Prostate gland (tissue), 2 donors: ENCODE results near the gene FRMD4A.

ENCODE experiments used
- CTCF ChIP-seq, 4 experiments: fragments of 200-600 bp in 2 of 4; fragments of 450-650 bp in 2 of 4; sonication (generic) in 2 of 4; IDR thresholded peaks; 1 replicate in 3 of 4; 2 replicates in 1 of 4; pipeline ENCODE4 v1.5.1; 2016 to 2019; ENCODE audit warnings: antibody characterized with exemption in 4 of 4, mild to moderate bottlenecking in 2 of 4, moderate library complexity in 2 of 4
- POLR2AphosphoS5 ChIP-seq: sonication (generic); formaldehyde crosslinking; IDR thresholded peaks from one replicate; pipeline ENCODE4 v1.6.1; 2017; ENCODE audit warnings: antibody characterized with exemption

DNA sequence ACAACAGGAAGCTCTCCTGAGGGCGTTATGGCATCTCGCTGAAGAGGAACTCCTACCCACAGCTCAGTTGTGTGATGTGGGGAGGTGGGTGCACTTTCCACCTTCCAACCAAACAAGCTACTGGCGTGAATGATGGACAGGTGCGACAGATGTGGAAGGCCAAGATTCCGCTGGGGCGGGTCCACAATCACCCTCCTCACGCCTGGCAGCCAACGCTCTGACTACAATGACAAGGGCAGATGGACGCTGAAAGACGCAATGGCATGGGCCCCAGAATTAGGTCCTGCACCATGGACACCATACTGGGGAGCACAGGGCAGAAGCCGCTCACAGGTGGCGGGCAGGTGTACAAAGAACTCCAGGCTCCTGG lies 461.4 kb downstream of the FRMD4A start:
- no peak for TF ChIP-seq POLR2AphosphoS5
- no peak for TF ChIP-seq CTCF (IDR thresholded peaks at IDR 0.05)
